Stimulated activated naive CD8-positive, alpha-beta T cell treated with anti-CD3 and anti-CD28 coated beads, Interleukin-15, amount 100 ng/mL, for 72 hours (primary cell): ENCODE data around the gene ARIH2.
"Not testable (repeated sequence)": the region's sequence is repeated elsewhere in the genome, so short reads cannot be mapped to it uniquely, and the experiment has no call there.

Source experiments
- ATAC-seq: fragments of 150-1000 bp; cut with Tn5 transposase; 2 replicates; pipeline ENCODE4 v1.10.0; 2021; ENCODE audit warnings: mild to moderate bottlenecking, moderate library complexity
- DNase-seq, 2 donors: peaks; one replicate each; pipeline ENCODE4 v3.0.0; 2021 to 2022
- H3K27ac Mint-ChIP-seq, 2 donors: one replicate each; pipeline ENCODE4 v1.8.0; 2022; ENCODE audit warnings: mild to moderate bottlenecking in 2 of 2, mixed read lengths in 2 of 2, moderate library complexity in 2 of 2
- H3K27me3 Mint-ChIP-seq: one replicate; pipeline ENCODE4 v1.8.0; 2022; ENCODE audit warnings: mixed read lengths
- H3K4me1 Mint-ChIP-seq: one replicate; pipeline ENCODE4 v1.8.0; 2022; ENCODE audit warnings: mild to moderate bottlenecking, mixed read lengths
- H3K4me3 Mint-ChIP-seq, 2 donors: one replicate each; pipeline ENCODE4 v1.8.0; 2022; ENCODE audit warnings: mild to moderate bottlenecking in 2 of 2, mixed read lengths in 2 of 2, moderate library complexity in 1 of 2
- H3K9me3 Mint-ChIP-seq, 2 donors: one replicate each; pipeline ENCODE4 v1.8.0; 2022; ENCODE audit warnings: mixed read lengths in 2 of 2

ARIH2 gene

GRCh38 chr3:48918388-48919214 is at the start of gene ARIH2:
Gene ARIH2, plus strand, starts transcription at chr3:48918842. Its CDS starts 8,717 bp downstream, at chr3:48927559.
- ATAC-seq (peak; percentile 89), DNase-seq (peak; percentile 92 to 95)

DNA sequence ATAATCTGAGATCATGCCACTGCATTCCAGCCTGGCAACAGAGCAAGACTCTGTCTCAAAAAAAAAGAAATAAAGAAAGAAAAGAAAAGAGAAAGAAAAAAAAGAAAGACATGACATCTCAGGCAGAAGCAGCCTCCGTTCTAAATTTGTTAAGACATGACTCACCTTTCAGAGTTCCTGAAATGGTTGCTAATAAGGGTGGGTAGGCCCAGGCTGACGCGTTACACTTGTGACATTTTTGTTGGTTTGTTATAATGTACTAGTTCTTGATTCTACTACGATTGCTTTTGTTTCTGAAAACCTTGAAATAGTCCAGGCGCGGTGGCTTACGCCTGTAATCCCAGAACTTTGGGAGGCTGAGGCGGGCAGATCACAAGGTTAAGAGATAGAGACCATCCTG is 41.0 kb upstream of the ARIH2 start:
- Mint-ChIP-seq H3K4me1 (no peaks in the 10 kb centered on the region), H3K4me3 (no peak overlapping the region), H3K9me3 (no peaks in the 10 kb centered on the region), H3K27ac (no peak overlapping the region), H3K27me3 (no peaks in the 10 kb centered on the region)
- DNase-seq: no peak
- ATAC-seq: no peak

More at GRCh38 chr3:48918388-48919214, at the start of gene ARIH2:
- Mint-ChIP-seq H3K4me1 (peaks cover 37% of the 10 kb centered on the region), H3K9me3 (no peaks in the 10 kb centered on the region), H3K27me3 (no peaks in the 10 kb centered on the region), H3K27ac (peak within 1 kb of the TSS; percentile 99), H3K4me3 (peak within 1 kb of the TSS; percentile 89 to 95)

- H3K27me3 Mint-ChIP-seq: no peaks in the 10 kb centered on the region
- no peak for DNase-seq
- no peaks in the 10 kb centered on the region for H3K9me3 Mint-ChIP-seq
- H3K27ac Mint-ChIP-seq: peak overlapping the region in 1 of 2 donors; percentile 8
- ATAC-seq: no peak
- H3K4me3 Mint-ChIP-seq: no peak overlapping the region
- no peaks in the 10 kb centered on the region for H3K4me1 Mint-ChIP-seq
Measured at GRCh38 chr3:48879307-48879993, 39.2 kb upstream of the ARIH2 start.

GRCh38 chr3:48879994-48880377 is 38.7 kb upstream of the ARIH2 start:
- Mint-ChIP-seq H3K27ac (no peak overlapping the region), H3K9me3 (no peaks in the 10 kb centered on the region), H3K4me1 (no peaks in the 10 kb centered on the region), H3K27me3 (no peaks in the 10 kb centered on the region), H3K4me3 (no peak overlapping the region)
- ATAC-seq (no peak), DNase-seq (no peak)

- H3K4me1 Mint-ChIP-seq: no peaks in the 10 kb centered on the region
- H3K9me3 Mint-ChIP-seq: no peaks in the 10 kb centered on the region
- H3K27ac Mint-ChIP-seq: peak overlapping the region in 1 of 2 donors; percentile 44
- ATAC-seq (no peak), DNase-seq (no peak)
- no peak overlapping the region for H3K4me3 Mint-ChIP-seq
- no peaks in the 10 kb centered on the region for H3K27me3 Mint-ChIP-seq
Measured at GRCh38 chr3:48881006-48881405, 37.6 kb upstream of the ARIH2 start.

DNA sequence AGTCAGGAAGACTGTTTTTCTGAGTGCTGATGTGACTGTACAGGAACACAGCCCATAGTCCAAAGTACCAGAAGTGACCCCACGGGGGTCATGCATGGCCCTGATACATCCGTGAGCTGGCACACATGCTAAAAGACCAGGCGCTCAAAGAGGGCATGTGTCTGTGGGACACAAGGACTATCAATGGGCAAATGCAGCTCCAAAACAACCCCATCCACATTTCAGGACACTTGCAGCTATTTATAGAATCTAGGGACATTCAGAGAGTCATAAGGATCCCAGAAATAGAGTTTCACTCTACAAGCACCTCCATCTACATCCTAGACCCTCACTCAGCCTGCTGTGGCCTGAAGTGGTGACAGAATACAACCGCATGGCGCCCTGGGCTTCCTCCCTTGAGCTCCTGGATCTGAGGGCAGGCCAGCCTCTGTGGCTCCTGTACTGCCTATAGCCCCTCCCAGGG is 37.0 kb upstream of the ARIH2 start:
- Mint-ChIP-seq H3K27ac (peak overlapping the region in 1 of 2 donors; percentile 72), H3K4me3 (no peak overlapping the region), H3K27me3 (no peaks in the 10 kb centered on the region), H3K9me3 (no peaks in the 10 kb centered on the region), H3K4me1 (no peaks in the 10 kb centered on the region)
- no peak for DNase-seq
- ATAC-seq: no peak

- DNase-seq (no peak), ATAC-seq (no peak)
- no peak overlapping the region for H3K4me3 Mint-ChIP-seq
- H3K4me1 Mint-ChIP-seq: peaks cover 6% of the 10 kb centered on the region
- H3K9me3 Mint-ChIP-seq: no peaks in the 10 kb centered on the region
- peak overlapping the region in 1 of 2 donors; percentile 40 for H3K27ac Mint-ChIP-seq
- H3K27me3 Mint-ChIP-seq: no peaks in the 10 kb centered on the region
Measured at GRCh38 chr3:48885753-48886152, 32.9 kb upstream of the ARIH2 start.

- no peak for ATAC-seq
- no peaks in the 10 kb centered on the region for H3K27me3 Mint-ChIP-seq
- H3K4me1 Mint-ChIP-seq: peaks cover 7% of the 10 kb centered on the region
- DNase-seq: no peak
- H3K27ac Mint-ChIP-seq: peak overlapping the region in 1 of 2 donors; percentile 8
- no peak overlapping the region for H3K4me3 Mint-ChIP-seq
- no peaks in the 10 kb centered on the region for H3K9me3 Mint-ChIP-seq
Measured at GRCh38 chr3:48891606-48892005, 27.0 kb upstream of the ARIH2 start.

- Mint-ChIP-seq H3K27ac (no peak overlapping the region), H3K9me3 (no peaks in the 10 kb centered on the region), H3K4me3 (no peak overlapping the region), H3K4me1 (peaks cover 26% of the 10 kb centered on the region), H3K27me3 (no peaks in the 10 kb centered on the region)
- ATAC-seq (no peak), DNase-seq (no peak)
Measured at GRCh38 chr3:48894516-48894915, 24.1 kb upstream of the ARIH2 start.

DNA sequence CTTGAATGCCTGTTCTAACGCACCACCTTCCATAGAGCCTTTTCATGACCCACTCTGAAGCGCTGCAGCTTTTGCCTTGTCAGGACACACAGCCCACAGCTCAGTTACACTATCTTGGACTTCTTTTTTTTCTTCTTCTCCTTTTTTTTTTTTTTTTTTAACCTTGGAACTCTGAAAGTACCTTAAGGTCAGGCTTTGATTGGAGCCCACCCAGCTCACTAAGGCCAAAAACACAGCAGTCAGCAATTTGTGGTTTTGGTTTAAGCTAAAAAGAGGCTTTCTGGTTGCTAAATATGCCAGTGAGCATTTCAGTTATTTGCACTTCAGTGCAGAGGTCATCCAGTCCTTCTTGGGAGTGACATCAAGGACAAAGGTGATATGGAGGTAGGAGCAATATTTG is 21.7 kb upstream of the ARIH2 start:
- no peak for DNase-seq
- Mint-ChIP-seq H3K4me3 (peak overlapping the region in 1 of 2 donors; percentile 44), H3K4me1 (peaks cover 34% of the 10 kb centered on the region), H3K27me3 (no peaks in the 10 kb centered on the region), H3K9me3 (no peaks in the 10 kb centered on the region), H3K27ac (peak overlapping the region; percentile 12 to 27)
- no peak for ATAC-seq

GRCh38 chr3:48897460-48898376 is 20.9 kb upstream of the ARIH2 start:
- Mint-ChIP-seq H3K4me3 (peak overlapping the region; percentile 95 to 97), H3K27me3 (no peaks in the 10 kb centered on the region), H3K4me1 (peaks cover 34% of the 10 kb centered on the region), H3K9me3 (no peaks in the 10 kb centered on the region), H3K27ac (peak overlapping the region; percentile 96 to 99)
- DNase-seq: peak in 1 of 2 donors; percentile 23
- peak; percentile 30 for ATAC-seq

DNA sequence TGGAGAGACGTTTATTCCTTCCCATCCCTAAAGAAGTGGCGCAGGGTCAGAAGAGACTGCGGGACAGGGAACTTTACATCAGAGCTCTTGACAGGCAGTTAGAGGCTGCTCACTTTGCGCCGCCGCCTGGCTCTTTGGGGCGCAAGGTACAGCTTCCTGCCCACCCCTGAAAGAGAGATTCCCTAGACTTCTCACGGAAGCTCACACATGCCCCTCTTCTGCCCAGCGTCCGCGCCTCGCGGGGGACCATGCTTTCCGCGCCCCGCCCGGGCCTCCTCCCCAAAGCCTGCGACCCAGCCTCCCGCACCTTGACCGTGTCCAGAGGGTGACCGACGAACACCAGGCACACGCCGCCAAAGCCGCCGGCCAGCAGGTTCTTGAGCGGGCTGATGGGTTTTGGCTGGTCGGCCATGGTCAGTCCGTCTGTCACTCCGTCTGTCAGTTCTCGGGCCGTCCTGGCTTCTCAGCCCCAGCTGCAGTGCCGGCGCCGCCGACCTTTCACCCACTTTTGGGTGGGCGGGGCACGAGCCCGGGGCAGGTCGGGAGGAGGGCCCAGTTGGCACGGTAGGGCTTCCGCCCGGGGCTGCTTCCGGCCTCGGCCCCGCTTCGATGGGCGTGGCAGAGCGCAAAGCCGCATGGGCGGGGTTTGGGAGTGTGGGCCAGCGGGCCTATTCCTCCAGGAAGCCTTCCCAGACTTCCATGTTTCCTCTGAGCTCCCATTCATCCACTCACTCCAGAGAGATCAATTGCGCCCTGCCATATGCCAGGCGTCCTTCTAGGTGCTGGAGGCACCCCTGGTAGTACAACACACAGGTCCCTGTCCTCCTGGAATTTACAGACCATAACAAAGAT is 20.0 kb upstream of the ARIH2 start, which contains the start of gene SLC25A20:
Gene SLC25A20, minus strand, starts transcription at position 500 of the 852 bp plus-strand sequence. Its CDS starts 88 bp downstream, at position 412.
- Mint-ChIP-seq H3K4me3 (peak within 1 kb of the TSS; percentile 95 to 97), H3K4me1 (peaks cover 40% of the 10 kb centered on the region), H3K9me3 (no peaks in the 10 kb centered on the region), H3K27me3 (no peaks in the 10 kb centered on the region), H3K27ac (peak within 1 kb of the TSS; percentile 96 to 99)
- peak; percentile 98 for ATAC-seq
- peak; percentile 89 to 95 for DNase-seq

- peaks cover 43% of the 10 kb centered on the region for H3K4me1 Mint-ChIP-seq
- peak overlapping the region; percentile 95 to 97 for H3K4me3 Mint-ChIP-seq
- peak; percentile 52 for ATAC-seq
- H3K9me3 Mint-ChIP-seq: no peaks in the 10 kb centered on the region
- no peaks in the 10 kb centered on the region for H3K27me3 Mint-ChIP-seq
- DNase-seq: peak; percentile 31 to 45
- peak overlapping the region; percentile 96 to 99 for H3K27ac Mint-ChIP-seq
Measured at GRCh38 chr3:48899273-48899672, 19.4 kb upstream of the ARIH2 start.

GRCh38 chr3:48907026-48907425 is 11.6 kb upstream of the ARIH2 start:
- not testable (repeated sequence) for H3K4me3 Mint-ChIP-seq, H3K27ac Mint-ChIP-seq, ATAC-seq, H3K9me3 Mint-ChIP-seq, H3K27me3 Mint-ChIP-seq, DNase-seq
- peaks cover 14% of the 10 kb centered on the region for H3K4me1 Mint-ChIP-seq
